ENCODE data around the gene ATXN1L. TPM values are rescaled to one million over a fixed set of nuclear protein-coding genes. Genes with fewer than 3 reads are reported as not detected.

Gene ATXN1L
- total RNA-seq, 1 experiment from 2014 or later, result 18.2 TPM

- intact Hi-C loops (cut with micrococcal nuclease), result no loop called here
- no peak for TF ChIP-seq CTCF (IDR thresholded peaks at IDR 0.05; ENCODE audit: unreplicated experiment)
- Mint-ChIP-seq H3K4me1 (ENCODE audit: insufficient read depth, unreplicated experiment) (no peaks in the 10 kb centered on the region), H3K9me3 (ENCODE audit: unreplicated experiment) (no peaks in the 10 kb centered on the region), H3K27ac (ENCODE audit: low read depth, unreplicated experiment) (no peak overlapping the region), H3K4me3 (ENCODE audit: unreplicated experiment) (no peak overlapping the region), H3K36me3 (ENCODE audit: insufficient read depth, unreplicated experiment) (peaks cover 17% of the 10 kb centered on the region), H3K27me3 (ENCODE audit: insufficient read depth, unreplicated experiment) (no peaks in the 10 kb centered on the region)
- ChIA-PET POLR2A (no interaction called here), CTCF (no interaction called here)
- no TSS peak for BruUV-seq (replicated peaks)
- DNase-seq (ENCODE audit: unreplicated experiment), result no peak
Measured at GRCh38 chr16:71867939-71868338, 22.2 kb downstream of the ATXN1L start.

GRCh38 chr16:71869089-71869488, 23.3 kb downstream of the ATXN1L start:
- peaks cover 11% of the 10 kb centered on the region for H3K36me3 Mint-ChIP-seq (ENCODE audit: insufficient read depth, unreplicated experiment)
- no peak overlapping the region for H3K4me3 Mint-ChIP-seq (ENCODE audit: unreplicated experiment)
- POLR2A ChIA-PET, result no interaction called here
- no peak for TF ChIP-seq CTCF (IDR thresholded peaks at IDR 0.05; ENCODE audit: unreplicated experiment)
- no peaks in the 10 kb centered on the region for H3K4me1 Mint-ChIP-seq (ENCODE audit: insufficient read depth, unreplicated experiment)
- no peaks in the 10 kb centered on the region for H3K9me3 Mint-ChIP-seq (ENCODE audit: unreplicated experiment)
- no TSS peak for BruUV-seq (replicated peaks)
- no peak overlapping the region for H3K27ac Mint-ChIP-seq (ENCODE audit: low read depth, unreplicated experiment)
- CTCF ChIA-PET, result interaction anchor here (0.6 to 3.4 kb wide), 3 partner anchors 10 to 229 kb away, joined by 3 to 17 read pairs (median 5); partner anchors contain the start of gene ZNF821
- DNase-seq (ENCODE audit: unreplicated experiment), result no peak
- H3K27me3 Mint-ChIP-seq (ENCODE audit: insufficient read depth, unreplicated experiment), result no peaks in the 10 kb centered on the region
- intact Hi-C loops (cut with micrococcal nuclease), result no loop called here

GRCh38 chr16:71870818-71871217, 25.0 kb downstream of the ATXN1L start:
- POLR2A ChIA-PET, result interaction anchor here (1.0 to 1.8 kb wide), 2 partner anchors 13 to 25 kb away, joined by 3 to 13 read pairs; partner anchors contain the start of genes ATXN1L and ZNF821
- Mint-ChIP-seq H3K27ac (ENCODE audit: low read depth, unreplicated experiment) (no peak overlapping the region), H3K4me3 (ENCODE audit: unreplicated experiment) (no peak overlapping the region), H3K36me3 (ENCODE audit: insufficient read depth, unreplicated experiment) (peaks cover 6% of the 10 kb centered on the region), H3K4me1 (ENCODE audit: insufficient read depth, unreplicated experiment) (no peaks in the 10 kb centered on the region), H3K9me3 (ENCODE audit: unreplicated experiment) (no peaks in the 10 kb centered on the region), H3K27me3 (ENCODE audit: insufficient read depth, unreplicated experiment) (no peaks in the 10 kb centered on the region)
- no TSS peak for BruUV-seq (replicated peaks)
- CTCF ChIA-PET, result interaction anchor here (3.4 kb wide), 1 partner anchor 12 kb away, joined by 17 read pairs; the partner anchor contains the start of gene ZNF821
- no peak for TF ChIP-seq CTCF (IDR thresholded peaks at IDR 0.05; ENCODE audit: unreplicated experiment)
- intact Hi-C loops (cut with micrococcal nuclease), result no loop called here
- DNase-seq (ENCODE audit: unreplicated experiment), result no peak

- no peak for TF ChIP-seq CTCF (IDR thresholded peaks at IDR 0.05; ENCODE audit: unreplicated experiment)
- Mint-ChIP-seq H3K9me3 (ENCODE audit: unreplicated experiment) (no peaks in the 10 kb centered on the region), H3K27me3 (ENCODE audit: insufficient read depth, unreplicated experiment) (no peaks in the 10 kb centered on the region), H3K4me3 (ENCODE audit: unreplicated experiment) (no peak overlapping the region), H3K4me1 (ENCODE audit: insufficient read depth, unreplicated experiment) (no peaks in the 10 kb centered on the region), H3K36me3 (ENCODE audit: insufficient read depth, unreplicated experiment) (peaks cover 4% of the 10 kb centered on the region), H3K27ac (ENCODE audit: low read depth, unreplicated experiment) (no peak overlapping the region)
- CTCF ChIA-PET, result interaction anchor here (0.6 to 2.3 kb wide), 3 partner anchors 9 to 165 kb away, joined by 3 to 11 read pairs (median 8); partner anchors contain the start of gene ZNF821
- DNase-seq (ENCODE audit: unreplicated experiment), result no peak
- POLR2A ChIA-PET, result interaction anchor here (1.0 to 1.1 kb wide), 2 partner anchors 22 to 27 kb away, joined by 4 read pairs; partner anchors contain the start of genes ATXN1L and IST1
- intact Hi-C loops (cut with micrococcal nuclease), result no loop called here
- no TSS peak for BruUV-seq (replicated peaks)
Measured at GRCh38 chr16:71873199-71873598, 27.4 kb downstream of the ATXN1L start.
